RWPE2 (cell line): Measurements from ENCODE around the gene FOXRED2.
A peak's percentile ranks its signal among the peaks of the same experiment; 100 is the strongest.

Experiments used
- ATAC-seq: fragments of 200-7000 bp; cut with Tn5 transposase; 3 replicates; pipeline ENCODE4 v1.9.1; 2021; ENCODE audit warnings: low read depth
- DNase-seq: peaks from one replicate; pipeline ENCODE4 v3.0.0-alpha.2; 2020; ENCODE audit warnings: low spot score
- H3K27ac ChIP-seq: fragments of 450-650 bp; 2 replicates; pipeline ENCODE4 v1.5.1; 2017; ENCODE audit warnings: mild to moderate bottlenecking; ENCODE audit not compliant: poor library complexity, severe bottlenecking
- H3K27me3 ChIP-seq: fragments of 250-450 bp; sonication (Bioruptor Pico); 2 replicates; pipeline ENCODE4 v1.5.1; 2021; ENCODE audit warnings: mild to moderate bottlenecking, moderate library complexity; ENCODE audit not compliant: insufficient read depth, poor library complexity, severe bottlenecking
- H3K36me3 ChIP-seq: fragments of 250-450 bp; sonication (Bioruptor Pico); 2 replicates; pipeline ENCODE4 v1.5.1; 2020; ENCODE audit warnings: low read depth, mild to moderate bottlenecking, moderate library complexity
- H3K4me1 ChIP-seq: fragments of 250-450 bp; sonication (Bioruptor Pico); 2 replicates; pipeline ENCODE4 v1.5.1; 2021; ENCODE audit warnings: mild to moderate bottlenecking, moderate library complexity; ENCODE audit not compliant: insufficient read depth, poor library complexity, severe bottlenecking
- H3K4me3 ChIP-seq: fragments of 250-450 bp; sonication (Bioruptor Pico); 2 replicates; pipeline ENCODE4 v1.5.1; 2021; ENCODE audit warnings: mild to moderate bottlenecking, moderate library complexity; ENCODE audit not compliant: severe bottlenecking
- H3K9me3 ChIP-seq: fragments of 250-450 bp; sonication (Bioruptor Pico); 2 replicates; pipeline ENCODE4 v1.5.1; 2021; ENCODE audit warnings: mild to moderate bottlenecking, moderate library complexity; ENCODE audit not compliant: severe bottlenecking
- TF ChIP-seq, protein P1 (sequence below): fragments of 450-650 bp; IDR thresholded peaks from one replicate; pipeline ENCODE4 v1.5.1; 2017; ENCODE audit warnings: mild to moderate bottlenecking, moderate library complexity; ENCODE audit not compliant: poor library complexity, severe bottlenecking

Gene FOXRED2

DNA sequence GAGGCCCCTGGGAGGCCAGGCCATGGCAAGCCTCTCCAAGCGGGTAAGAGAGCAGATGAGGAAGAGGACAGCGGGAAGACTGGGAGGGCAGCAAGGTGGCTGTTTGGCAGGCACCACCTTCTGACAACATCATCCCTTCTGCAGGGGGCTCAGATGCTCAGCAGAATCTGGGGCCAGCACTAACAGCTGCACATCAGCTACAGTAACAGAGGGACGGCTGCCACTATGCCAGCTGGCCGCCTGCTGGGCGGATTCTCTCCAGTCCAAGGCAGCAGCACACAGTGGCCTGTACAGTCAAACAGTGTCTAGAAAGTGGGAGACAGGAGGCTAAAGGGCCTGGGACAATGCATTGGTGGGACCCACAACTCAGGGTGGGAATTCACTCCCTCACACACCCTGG lies 14.7 kb downstream of the FOXRED2 start:
- H3K36me3 ChIP-seq: peaks cover 16% of the 10 kb centered on the region; the same call in 1 of the 2 replicates

DNA sequence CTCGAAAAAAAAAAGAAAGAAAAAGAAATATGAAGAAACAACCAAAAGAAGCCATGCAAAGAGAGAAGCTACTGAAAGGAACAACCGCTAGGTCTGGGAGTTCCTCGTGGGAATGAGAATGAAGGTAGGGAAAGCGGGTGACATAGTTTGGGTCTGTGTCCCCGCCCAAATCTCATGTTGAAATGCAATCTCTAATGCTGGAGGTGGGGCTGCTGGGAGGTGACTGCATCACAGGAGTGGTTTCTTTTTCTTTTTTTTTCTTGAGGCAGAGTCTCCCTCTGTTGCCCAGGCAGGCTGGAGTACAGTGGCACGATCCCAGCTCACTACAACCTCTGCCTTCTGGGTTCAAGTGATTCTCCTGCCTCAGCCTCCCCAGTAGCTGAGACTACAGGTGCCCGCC lies 15.7 kb downstream of the FOXRED2 start:
- Histone ChIP-seq H3K4me3 (no peak overlapping the region), H3K27ac (no peak overlapping the region), H3K27me3 (no peaks in the 10 kb centered on the region), H3K36me3 (peaks cover 21% of the 10 kb centered on the region; the same call in 1 of the 2 replicates), H3K4me1 (no peaks in the 10 kb centered on the region), H3K9me3 (peaks cover 3% of the 10 kb centered on the region)
- DNase-seq (no peak), ATAC-seq (no peak)
- TF ChIP-seq, protein P1, sequence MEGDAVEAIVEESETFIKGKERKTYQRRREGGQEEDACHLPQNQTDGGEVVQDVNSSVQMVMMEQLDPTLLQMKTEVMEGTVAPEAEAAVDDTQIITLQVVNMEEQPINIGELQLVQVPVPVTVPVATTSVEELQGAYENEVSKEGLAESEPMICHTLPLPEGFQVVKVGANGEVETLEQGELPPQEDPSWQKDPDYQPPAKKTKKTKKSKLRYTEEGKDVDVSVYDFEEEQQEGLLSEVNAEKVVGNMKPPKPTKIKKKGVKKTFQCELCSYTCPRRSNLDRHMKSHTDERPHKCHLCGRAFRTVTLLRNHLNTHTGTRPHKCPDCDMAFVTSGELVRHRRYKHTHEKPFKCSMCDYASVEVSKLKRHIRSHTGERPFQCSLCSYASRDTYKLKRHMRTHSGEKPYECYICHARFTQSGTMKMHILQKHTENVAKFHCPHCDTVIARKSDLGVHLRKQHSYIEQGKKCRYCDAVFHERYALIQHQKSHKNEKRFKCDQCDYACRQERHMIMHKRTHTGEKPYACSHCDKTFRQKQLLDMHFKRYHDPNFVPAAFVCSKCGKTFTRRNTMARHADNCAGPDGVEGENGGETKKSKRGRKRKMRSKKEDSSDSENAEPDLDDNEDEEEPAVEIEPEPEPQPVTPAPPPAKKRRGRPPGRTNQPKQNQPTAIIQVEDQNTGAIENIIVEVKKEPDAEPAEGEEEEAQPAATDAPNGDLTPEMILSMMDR: no peak

More for the DNA sequence above, 14.7 kb downstream of the FOXRED2 start:
- no peaks in the 10 kb centered on the region for H3K9me3 ChIP-seq
- no peak overlapping the region for H3K4me3 ChIP-seq
- ATAC-seq (no peak), DNase-seq (no peak)
- no peak overlapping the region for H3K27ac ChIP-seq
- TF ChIP-seq, protein P1: no peak
- H3K4me1 ChIP-seq: no peaks in the 10 kb centered on the region
- H3K27me3 ChIP-seq: no peaks in the 10 kb centered on the region

DNA sequence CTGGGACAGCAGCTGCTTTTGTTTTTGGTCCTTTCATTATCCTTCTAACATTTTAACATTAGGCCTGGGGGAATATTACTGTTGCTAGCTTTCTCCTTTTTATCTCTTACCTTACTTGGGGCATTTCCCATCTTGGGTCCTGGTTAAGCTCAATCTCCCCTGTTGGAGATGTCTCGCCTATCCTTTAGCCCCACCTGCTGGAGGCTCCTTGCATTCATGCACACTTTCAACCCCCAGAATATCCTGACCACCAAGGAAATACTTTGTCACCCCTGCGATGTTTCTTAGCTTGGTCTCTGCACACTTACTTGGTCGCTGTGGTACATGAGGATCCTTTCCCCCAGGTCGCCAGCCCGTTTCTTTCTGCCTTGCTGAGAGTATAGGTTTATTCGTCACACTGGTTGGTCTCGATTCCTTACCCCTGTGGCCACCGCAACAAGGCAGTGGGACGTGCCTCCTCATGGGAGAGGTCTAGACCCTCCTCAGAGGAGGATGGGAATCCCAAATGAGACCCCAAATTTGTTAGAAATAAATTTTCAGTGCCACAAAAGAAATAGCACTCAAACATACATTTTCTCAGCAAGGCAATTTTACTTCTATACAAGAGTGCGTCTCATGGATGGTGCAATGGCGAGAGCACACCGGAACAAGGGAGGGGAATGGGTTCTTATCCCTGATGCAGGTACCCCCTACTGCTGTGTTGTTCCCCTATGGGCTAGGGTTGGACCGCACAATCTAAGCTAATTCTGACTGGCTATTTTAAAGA lies 20.0 kb downstream of the FOXRED2 start:
- H3K4me3 ChIP-seq: no peak overlapping the region

DNA sequence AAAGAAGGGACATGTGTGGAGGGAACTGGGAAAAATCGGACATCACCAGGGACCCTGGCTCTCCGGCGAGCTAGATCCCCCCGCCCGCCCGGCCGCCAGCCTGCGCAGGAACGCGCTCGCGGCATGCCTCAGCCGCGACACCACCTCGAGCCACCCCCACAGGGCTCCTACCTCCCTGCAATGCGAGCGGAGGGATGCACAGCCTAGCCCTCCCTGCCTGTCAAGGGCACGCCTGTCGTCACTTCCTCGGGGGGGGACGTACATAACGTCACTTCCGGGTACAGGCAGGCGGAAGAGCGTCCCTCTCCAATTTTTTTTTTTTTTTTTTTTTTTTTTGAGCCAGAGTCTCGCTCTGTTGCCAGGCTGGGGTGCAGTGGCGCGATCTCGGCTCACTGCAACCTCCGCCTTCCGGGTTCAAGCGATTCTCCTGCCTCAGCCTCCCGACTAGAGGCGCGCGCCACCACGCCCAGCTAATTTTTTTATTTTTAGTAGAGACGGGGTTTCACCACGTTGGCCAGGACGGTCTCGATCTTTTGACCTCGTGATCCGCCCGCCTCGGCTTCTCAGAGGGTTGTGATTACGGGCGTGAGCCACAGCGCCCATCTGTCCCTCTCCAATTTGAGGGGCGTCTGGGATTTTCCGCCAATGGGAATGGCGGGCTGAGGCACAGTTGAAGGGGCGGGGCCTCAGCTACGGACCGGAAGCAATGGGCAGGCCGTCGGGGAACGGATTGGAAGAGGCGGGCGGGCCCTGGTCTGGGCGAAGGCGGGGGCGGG lies 25.3 kb downstream of the FOXRED2 start, which contains the start of gene TXN2:
Gene TXN2 (minus strand): TSS at position 248 of the 776 bp plus-strand sequence. CDS start 803 bp downstream, outside the sequence.
- H3K4me1 ChIP-seq: peaks cover 7% of the 10 kb centered on the region
- peaks cover 35% of the 10 kb centered on the region for H3K36me3 ChIP-seq
- H3K4me3 ChIP-seq: peak within 1 kb of the TSS; percentile 85
- DNase-seq (peak; percentile 97), ATAC-seq (peak; percentile 88)
- no peaks in the 10 kb centered on the region for H3K27me3 ChIP-seq
- TF ChIP-seq, protein P1: no peak
- H3K9me3 ChIP-seq: peaks cover 1% of the 10 kb centered on the region
- peak within 1 kb of the TSS; percentile 86 for H3K27ac ChIP-seq

More for the DNA sequence above, 20.0 kb downstream of the FOXRED2 start:
- peaks cover 3% of the 10 kb centered on the region for H3K9me3 ChIP-seq
- DNase-seq: no peak
- H3K27me3 ChIP-seq: no peaks in the 10 kb centered on the region
- H3K27ac ChIP-seq: no peak overlapping the region
- TF ChIP-seq, protein P1: peak; percentile 54
- peaks cover 21% of the 10 kb centered on the region; the same call in 1 of the 2 replicates for H3K36me3 ChIP-seq
- peaks cover 7% of the 10 kb centered on the region for H3K4me1 ChIP-seq
- no peak for ATAC-seq
